GM19193 (cell line): ENCODE data around the gene LRRC10B.

ENCODE experiments used
- POLR2A ChIP-seq: IDR thresholded peaks from 4 replicates; pipeline ENCODE4 v1.6.1; 2011; ENCODE audit not compliant: insufficient read depth, insufficient read length; ENCODE audit errors: extremely low read depth

Gene LRRC10B

DNA sequence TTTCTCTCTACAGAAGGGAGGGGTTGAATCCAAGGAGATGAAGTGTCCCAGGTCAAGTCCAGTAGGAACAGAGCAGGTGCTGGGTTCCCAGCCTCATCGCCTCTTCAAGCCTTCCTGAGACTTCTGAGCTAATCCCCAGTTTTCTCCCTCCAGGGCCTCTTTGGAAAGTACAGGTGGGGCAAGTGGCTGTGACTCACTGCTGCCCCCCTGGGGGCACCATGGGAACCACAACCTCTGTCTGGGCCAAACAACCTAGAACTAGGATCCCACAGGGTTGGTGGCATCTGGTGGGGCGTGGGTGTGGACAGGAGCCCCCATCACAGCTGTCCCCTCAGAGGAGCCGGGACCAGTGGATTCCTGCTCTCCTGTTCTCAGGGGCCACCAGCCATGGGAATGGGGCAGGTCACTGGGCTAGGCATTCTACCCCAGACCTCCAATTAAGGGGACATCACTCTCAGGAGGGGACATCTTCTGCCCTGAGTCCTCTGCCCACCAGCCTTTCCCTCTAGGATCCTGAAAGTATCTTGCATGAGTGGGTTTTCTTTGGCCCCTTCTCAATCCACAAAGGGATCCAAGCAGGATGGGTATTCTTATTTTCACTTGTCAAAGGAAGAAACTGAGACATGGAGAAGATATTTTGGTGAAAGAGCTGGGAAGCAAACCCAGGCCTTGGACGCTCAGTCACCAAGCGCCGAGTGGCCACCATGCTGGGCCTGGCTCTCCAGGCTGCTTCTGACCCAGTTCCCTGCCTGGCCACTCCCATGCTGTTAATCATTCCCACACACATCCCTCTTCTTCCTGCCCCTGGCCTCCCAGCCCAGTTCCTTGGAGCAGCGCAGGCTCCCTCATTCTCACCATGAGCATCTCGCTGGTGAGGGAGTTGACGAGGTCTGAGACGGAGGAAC, 23.8 kb downstream of the LRRC10B start:
- no peak for TF ChIP-seq POLR2A

DNA sequence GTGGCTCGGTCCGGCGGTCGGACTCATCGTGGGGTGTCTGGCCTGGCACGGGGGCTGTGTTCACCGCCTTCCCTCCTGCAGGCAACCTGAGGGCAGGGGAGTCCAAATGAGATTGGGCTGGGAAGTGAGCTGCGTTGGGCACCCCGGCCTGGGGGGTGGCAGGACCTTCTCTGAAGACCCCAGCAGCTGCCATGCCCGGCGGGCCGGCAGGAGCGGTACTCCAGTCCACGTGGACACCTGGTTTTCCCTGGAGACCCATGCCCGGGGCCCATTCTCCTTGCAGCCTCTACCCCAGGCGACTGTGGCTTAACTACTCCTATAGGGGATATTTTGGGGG, 24.5 kb downstream of the LRRC10B start:
- TF ChIP-seq POLR2A: no peak

DNA sequence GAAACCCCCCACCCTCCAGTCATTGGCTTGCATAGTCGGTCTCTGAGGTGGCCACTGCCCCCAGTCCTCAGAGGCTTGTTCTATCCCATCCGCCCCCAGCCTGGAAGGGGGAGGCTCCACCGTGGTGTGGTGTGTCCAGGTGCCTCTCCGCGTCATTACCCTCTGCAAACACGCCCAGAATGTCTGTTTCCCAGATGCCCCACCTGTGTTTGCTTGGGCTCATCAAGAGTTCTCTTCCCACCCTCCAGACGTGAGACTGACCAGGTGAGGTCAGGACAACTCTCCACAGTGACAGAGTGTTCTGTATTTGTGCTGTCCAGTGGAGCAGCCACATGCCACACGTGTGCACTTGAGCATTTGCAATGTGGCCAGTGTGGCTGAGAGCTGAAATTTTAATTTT, 24.9 kb downstream of the LRRC10B start:
- TF ChIP-seq POLR2A: no peak

DNA sequence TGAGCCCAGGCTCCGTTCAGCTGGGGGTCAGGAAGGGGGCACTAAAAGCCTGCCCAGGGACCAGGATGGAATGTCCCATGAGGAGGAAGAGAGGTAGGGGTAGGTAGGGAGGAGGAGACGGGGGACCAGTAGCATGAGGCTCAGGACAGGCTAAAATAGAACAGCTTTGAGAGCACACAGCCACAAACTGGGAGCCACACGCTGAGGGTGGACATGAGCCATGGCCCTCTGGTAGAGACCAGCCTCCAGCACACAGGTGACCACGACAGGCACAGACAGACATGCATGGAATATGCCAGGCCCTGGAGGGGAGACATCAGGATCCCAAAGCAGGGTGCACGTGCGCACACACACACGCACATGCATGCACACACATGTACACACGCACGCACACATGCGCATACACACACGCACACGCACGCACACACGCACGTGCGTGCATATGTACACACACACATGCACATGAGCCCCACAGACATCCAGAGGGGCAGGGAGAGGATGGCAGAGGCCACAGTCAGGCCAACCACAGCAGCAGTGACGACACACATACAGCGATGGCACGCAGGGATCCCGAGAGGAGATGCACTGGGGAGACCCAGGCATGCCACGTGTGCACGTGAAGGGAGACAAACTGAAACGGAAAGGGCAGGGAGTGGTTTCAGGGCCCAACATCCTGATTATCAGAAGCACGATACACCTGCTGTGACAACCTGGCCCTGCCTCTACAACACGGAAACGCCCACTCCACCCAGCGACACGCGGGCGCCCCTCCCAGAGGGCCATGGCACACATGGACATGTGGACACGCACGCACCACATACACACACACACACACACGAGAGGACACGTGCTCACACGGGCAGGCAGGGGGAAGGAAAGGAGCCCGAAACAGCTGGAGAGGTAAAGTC, 25.7 kb downstream of the LRRC10B start:
- TF ChIP-seq POLR2A: no peak

DNA sequence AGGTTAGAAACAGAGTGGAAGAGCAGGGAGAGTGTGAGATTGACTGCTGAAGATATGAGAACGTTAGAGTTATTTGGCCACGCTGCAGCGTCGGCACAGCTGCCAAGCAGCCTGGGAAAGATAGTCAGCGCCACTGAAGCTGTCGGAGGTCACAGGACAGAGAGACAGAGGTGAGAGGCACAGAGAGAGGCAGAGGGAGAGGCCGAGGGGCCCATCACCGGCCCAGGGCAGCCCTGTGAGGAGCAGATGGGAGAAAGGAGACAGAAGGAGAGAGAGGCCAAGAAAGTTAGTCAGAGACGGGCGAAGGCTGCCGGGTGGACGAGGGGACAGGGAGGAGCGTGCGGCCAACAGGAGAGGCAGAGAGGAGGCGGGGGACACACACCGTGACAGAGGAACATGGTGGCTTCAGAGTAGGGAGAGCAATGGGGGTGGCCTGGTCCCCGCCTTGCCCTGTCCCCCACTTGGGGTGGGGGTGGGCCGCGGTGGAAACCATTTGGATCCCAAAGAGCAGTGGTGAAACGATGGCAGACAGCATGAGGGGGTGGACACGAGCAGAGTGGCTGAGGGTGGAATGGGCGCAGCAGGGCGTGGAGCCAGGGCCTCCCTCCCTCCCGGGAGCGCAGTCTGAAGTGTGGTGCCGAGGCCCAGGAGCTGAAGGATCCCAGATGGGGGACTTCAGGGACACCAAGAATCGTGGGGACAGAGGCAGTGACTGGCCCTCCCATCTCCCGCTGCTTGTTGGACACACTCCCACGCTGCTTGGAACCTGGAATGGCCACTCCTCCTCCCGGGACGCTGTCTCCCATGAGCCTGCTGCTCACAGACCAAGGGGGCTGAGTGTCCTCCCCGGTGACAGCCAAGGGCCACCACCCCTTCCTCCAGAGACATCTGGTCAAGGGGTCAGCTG, 26.6 kb downstream of the LRRC10B start:
- no peak for TF ChIP-seq POLR2A

DNA sequence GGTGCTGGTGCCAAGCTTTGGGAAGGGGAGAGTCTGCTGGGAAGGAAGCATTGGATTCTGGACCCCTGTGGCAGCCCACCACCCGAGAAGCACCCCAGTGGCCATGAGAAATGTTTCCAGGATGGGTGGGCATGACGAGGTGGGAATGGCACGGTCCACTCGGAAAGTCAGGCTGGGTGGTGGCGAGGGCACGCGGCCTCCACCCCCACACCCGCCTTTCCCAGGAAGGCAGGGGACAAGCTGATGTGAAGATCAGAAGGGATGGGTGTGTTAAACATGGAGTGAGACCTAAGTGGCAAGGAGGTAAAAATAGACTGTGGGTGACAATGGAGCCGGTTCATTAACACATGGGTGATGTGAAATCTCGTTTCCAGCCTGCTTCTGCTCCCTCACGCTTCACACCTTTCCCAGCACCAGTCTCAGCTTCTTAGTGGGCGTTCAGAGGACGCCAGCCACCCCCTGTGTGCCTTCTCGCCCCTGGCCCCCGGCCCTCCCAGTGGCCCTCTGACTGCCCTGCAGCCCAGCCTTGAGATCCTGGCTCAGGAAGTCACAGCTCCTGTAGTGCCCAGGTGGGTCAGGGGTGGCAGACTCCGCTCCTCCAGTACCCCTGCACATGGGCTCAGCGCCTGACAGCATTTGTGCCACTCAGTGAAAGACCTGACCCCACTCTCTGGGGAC, 27.6 kb downstream of the LRRC10B start:
- TF ChIP-seq POLR2A: no peak

DNA sequence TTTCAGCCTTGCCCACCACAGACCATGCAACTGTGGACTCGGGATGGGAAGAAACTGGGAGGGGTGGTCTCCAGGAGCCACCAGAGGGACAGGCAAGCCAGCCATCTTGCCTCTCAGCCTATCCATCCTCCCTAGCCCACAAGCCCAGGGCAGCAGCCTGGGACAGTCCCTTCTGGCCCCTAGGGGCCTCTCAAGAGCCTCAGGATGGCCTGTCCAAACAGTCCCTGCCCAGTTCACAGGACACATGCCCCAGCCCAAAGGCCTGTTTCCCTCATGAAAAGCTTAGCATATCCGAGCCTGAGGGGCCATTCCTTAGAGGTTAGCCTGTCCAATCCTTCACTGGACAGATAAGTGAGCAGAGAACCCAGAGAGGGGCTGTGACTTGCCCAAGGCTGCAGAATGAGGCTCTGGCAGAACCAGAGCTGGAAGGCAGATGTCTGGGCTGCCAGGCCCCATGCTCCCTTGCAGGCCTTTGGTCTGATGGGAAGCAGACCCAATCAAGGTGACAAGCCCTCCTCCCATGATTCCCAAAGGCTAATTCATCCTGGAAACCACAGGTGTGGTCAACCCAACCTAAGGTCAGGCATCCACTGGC, 28.2 kb downstream of the LRRC10B start:
- no peak for TF ChIP-seq POLR2A

DNA sequence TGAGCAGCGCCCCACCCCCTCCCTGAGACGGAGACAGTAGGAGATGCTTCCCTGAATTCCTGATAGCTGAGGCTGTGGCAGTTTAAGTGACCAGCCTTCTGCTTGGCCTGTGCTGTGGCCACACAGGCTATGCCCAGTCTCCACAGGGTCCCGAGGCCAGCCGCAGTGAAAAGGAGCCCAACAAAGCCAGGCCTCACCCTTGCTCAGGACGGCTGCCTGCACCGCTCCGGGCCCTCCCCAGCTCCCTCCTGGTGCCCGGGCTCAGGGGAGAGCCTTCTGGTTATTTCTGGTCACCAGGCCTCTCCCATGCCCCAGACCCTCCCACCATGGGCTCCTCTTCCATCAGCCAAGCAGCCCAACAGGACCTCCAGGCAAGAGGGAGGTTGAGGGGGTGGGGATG, 28.8 kb downstream of the LRRC10B start:
- no peak for TF ChIP-seq POLR2A

DNA sequence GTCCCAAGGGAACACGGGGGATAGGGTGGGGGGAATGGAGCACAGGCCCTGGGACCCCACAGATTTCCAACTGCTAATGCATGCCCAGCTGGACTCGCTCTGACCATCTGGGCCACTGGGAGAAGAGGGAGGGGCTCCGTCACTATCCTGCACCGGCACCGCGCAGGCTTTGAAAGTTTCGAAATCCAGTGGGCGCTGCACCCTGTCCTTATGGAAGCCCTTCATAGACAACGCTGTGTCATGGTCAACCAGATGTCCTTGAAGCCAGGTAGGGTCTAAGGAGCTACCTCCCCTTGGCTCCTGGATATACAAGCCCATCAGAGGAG, 30.1 kb downstream of the LRRC10B start:
- no peak for TF ChIP-seq POLR2A

DNA sequence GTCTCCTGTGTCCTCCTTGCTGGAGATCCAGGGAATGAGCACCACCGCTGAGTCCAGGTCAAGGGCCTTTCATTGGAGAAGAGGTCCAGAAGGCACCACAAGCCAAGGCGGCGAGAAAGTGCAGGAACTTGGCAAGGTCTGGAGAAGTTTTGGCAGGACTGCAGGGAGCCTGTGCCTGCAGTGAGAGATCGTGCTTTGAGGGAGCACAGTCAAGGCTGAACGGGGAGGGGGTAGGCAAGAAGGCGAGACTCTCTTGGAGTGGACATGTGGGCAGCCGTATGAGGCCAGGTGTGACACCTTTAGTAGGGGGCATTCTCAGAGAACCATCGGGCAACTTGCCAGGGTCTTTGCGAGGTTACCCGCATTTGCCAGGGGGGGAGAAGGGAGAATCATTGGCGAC, 30.5 kb downstream of the LRRC10B start:
- no peak for TF ChIP-seq POLR2A

DNA sequence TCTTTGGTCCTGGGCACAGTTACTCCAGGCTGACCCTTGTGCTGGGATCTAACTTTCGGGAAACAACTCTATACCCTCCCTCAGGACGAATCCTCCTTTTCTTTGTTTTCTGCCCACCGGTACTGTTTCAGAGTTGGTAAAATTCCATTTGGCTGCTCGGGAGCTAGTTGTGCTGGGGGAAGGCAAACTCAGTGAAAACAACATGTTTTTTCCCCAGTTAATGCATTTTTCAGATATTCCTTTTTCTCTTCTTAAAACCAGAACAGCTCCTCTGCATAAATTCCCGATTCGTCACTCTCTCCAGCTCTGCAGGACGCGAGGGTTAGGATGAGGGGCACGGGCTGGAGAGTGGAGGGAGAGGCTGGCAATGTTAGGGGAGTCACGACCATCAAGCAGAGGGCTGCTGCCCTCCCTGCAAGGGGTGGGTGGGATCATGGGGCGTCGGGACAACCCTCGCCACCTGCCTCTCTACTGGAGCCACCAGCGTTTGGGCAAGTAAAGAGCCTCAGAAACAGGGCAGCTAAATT, 31.3 kb downstream of the LRRC10B start:
- no peak for TF ChIP-seq POLR2A

DNA sequence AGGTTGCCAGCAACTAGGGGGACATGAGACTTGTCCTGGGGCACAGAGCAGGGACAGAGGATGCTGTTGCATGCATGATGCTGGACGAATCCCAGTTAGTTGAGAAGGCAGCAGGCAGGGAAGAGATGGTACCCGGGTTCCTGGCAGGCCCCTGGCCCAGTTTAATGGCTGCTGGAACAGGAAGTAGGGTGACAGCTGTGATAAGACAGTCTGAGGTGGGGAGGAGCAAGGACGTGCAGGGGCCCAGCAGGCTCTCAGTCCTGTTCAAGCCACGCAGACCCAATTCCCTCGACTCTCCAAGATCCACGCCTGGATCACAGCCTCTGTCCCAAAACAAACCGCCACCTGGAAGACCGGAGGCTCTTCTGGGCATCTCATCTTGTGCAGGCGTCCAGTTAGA, 32.0 kb downstream of the LRRC10B start:
- no peak for TF ChIP-seq POLR2A

DNA sequence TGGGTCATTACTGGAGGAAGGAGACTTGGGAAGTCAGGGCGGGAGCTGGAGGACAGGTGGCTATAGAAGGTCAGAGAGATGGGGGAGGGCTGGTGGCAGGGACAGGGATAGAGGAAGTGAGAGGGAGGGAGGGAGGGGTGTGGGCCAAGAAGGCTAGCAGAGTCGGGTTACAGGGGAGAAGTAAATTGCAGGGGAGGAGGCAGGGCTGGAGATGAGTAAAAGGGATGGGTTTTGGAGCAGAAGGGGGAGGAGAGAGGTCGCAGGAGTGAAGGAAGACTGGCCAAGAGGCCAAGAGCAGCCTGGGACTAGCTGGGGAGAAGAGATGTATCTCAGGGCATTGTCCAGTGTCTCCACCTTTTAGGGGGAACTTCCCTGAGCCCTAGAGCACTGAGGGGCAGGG, 33.0 kb downstream of the LRRC10B start:
- TF ChIP-seq POLR2A: no peak

DNA sequence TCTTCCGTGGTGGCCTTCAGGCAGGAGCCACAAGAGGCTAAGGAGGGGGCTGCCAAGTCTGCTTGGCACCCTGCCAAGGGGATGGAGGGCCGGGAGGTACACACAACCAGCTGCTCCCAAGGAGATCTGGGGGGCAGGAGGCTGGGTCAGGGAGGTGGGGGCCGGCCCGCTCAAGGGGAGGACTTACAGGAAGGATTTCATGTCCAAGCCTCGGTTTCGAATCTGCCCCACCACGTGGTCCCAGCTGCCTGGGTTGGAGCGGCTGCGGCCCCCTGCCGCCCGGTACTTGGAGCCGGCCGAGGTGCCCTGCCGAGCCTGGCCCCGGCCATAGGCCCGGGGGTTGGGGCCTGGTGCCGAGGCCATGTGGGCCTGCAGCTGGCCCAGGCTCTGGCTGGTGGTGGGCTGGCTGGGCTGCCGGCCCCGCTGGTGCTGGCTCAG, 33.5 kb downstream of the LRRC10B start:
- no peak for TF ChIP-seq POLR2A
